ENCODE data around the gene FAM13A.
A peak's percentile ranks its signal among the peaks of the same experiment; 100 is the strongest.

FAM13A gene

DNA sequence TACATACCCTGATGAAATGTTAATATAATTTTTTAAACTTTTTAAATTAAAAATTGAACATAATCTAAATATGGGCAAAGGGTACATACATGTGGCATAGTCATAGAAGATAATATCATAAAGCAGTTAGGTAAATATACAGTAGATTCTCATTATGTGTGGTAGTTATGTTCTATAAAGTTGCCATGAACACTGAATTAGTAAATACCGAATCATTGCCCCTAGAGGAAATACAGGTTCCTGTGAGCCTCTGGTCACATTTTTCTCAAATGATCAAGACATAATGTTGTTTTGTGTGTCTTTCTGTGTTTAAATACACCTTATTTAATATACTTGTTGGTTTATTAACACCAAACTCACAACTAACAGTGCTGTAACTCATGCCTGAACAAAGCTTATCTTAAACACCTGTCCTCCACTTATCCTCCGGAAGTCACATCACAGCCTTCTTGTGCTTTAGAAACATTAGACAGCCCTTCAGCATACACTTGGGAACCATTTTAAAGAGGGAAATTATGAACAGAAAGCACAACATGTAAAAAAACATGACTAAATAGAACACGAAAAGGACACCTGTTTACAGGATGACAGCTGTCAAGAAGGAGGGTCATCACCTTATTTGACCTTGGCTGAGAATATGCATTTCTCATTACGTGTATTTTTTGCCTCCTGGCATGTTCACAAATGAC is 190.0 kb downstream of the FAM13A start:
- TF ChIP-seq LEF1 (IDR thresholded peaks at IDR 0.05; ENCODE audit: borderline replicate concordance) (no peak), FOXA1 (IDR thresholded peaks at IDR 0.05) (no peak), NFRKB (IDR thresholded peaks at IDR 0.05) (no peak), ELF4 (IDR thresholded peaks at IDR 0.05) (no peak)
- no peak for DNase-seq (ENCODE audit: extremely low spot score)
- POLR2A ChIA-PET: no interaction called here
- CTCF ChIA-PET: no interaction called here

DNA sequence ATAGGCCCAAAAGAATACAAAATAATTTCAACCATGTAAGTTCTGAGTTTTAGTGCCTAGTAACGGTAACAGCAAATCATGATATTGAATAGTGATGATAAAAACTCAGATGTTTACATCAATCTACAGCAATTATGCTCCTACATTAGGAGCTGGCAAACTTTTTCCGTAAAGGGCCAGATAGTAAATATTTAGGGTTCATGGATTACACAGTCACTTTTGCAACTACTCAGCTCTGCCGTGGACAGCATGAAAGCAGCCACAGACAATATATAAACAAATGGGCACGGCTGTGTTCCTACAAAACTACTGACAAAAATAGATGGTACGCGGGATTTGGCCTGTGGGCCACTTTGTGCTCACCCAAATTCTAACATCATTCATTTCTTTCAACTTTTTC is 191.5 kb downstream of the FAM13A start:
- ChIA-PET CTCF (interaction anchor here (0.6 kb wide), 1 partner anchor 46 kb away, joined by 3 read pairs; no protein-coding TSS in a partner anchor), POLR2A (no interaction called here)
- no peak for TF ChIP-seq ZNF384 (IDR thresholded peaks at IDR 0.05)
- TF ChIP-seq LEF1 (IDR thresholded peaks at IDR 0.05; ENCODE audit: borderline replicate concordance): no peak
- TF ChIP-seq TARDBP (IDR thresholded peaks at IDR 0.05): no peak
- DNase-seq (ENCODE audit: extremely low spot score): no peak

DNA sequence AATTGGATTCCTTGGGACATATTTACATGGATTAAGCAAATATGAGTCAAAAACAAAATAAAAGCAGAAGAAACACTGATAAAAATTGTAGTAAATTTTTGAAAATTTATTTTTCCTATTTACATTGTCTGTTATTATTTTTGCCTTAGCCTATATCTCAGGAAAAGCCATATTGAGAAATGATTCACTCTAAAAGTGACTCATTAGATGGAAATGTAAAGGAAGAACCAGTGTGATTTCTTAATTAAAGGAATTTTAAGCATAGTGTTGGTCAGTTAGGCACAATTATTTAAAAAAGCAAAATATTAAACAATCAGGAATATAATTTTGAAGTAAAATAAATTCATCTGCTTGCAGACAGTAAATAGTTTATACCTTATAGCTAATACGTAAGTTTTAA is 191.9 kb downstream of the FAM13A start:
- DNase-seq (ENCODE audit: extremely low spot score): no peak
- POLR2A ChIA-PET: no interaction called here
- TF ChIP-seq, protein P1, sequence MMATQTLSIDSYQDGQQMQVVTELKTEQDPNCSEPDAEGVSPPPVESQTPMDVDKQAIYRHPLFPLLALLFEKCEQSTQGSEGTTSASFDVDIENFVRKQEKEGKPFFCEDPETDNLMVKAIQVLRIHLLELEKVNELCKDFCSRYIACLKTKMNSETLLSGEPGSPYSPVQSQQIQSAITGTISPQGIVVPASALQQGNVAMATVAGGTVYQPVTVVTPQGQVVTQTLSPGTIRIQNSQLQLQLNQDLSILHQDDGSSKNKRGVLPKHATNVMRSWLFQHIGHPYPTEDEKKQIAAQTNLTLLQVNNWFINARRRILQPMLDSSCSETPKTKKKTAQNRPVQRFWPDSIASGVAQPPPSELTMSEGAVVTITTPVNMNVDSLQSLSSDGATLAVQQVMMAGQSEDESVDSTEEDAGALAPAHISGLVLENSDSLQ (IDR thresholded peaks at IDR 0.05): no peak
- no peak for TF ChIP-seq LEF1 (IDR thresholded peaks at IDR 0.05; ENCODE audit: borderline replicate concordance)
- no peak for TF ChIP-seq SUZ12 (IDR thresholded peaks at IDR 0.05)
- no peak for TF ChIP-seq FOXK2 (IDR thresholded peaks at IDR 0.05)
- no peak for TF ChIP-seq CTBP1 (IDR thresholded peaks at IDR 0.05; ENCODE audit: borderline replicate concordance)
- TF ChIP-seq TARDBP (IDR thresholded peaks at IDR 0.05): no peak
- no peak for TF ChIP-seq ELF4 (IDR thresholded peaks at IDR 0.05)
- no peak for TF ChIP-seq L3MBTL2 (conservative IDR thresholded peaks at IDR 0.05)
- no peak for TF ChIP-seq NFRKB (IDR thresholded peaks at IDR 0.05)
- TF ChIP-seq FOXM1 (IDR thresholded peaks at IDR 0.05; ENCODE audit: borderline replicate concordance): no peak
- no peak for TF ChIP-seq HDGF (IDR thresholded peaks at IDR 0.05; ENCODE audit: borderline replicate concordance)
- TF ChIP-seq ARNT (IDR thresholded peaks at IDR 0.05): no peak
- TF ChIP-seq FOXA1 (IDR thresholded peaks at IDR 0.05): no peak
- TF ChIP-seq BHLHE40 (IDR thresholded peaks at IDR 0.05; ENCODE audit: borderline replicate concordance): no peak
- no peak for TF ChIP-seq SP1 (IDR thresholded peaks at IDR 0.05)
- no peak for TF ChIP-seq ZNF384 (IDR thresholded peaks at IDR 0.05)
- CTCF ChIA-PET: no interaction called here

DNA sequence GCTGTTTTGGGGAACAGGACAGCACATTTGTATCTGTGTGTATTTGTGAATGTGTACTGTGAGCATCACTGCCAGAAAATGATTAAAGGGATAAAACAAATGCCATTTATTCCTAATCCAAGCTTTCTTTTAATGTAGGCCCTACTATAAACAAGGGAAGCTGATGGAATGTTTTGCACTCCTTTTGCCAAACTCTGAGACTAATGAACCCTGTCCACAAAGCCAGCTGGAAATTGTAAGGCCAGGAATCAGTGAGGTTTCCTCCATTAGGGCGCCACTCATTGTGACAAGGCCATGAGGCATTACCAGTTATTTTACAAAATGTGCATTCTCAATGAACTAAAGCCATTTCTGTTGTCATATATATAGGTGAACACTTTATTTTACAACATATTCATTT is 196.4 kb downstream of the FAM13A start:
- ChIA-PET CTCF (interaction anchor here (0.5 to 0.6 kb wide), 2 partner anchors 12 to 31 kb away, joined by 3 to 4 read pairs; no protein-coding TSS in a partner anchor), POLR2A (no interaction called here)
- DNase-seq (ENCODE audit: extremely low spot score): no peak

DNA sequence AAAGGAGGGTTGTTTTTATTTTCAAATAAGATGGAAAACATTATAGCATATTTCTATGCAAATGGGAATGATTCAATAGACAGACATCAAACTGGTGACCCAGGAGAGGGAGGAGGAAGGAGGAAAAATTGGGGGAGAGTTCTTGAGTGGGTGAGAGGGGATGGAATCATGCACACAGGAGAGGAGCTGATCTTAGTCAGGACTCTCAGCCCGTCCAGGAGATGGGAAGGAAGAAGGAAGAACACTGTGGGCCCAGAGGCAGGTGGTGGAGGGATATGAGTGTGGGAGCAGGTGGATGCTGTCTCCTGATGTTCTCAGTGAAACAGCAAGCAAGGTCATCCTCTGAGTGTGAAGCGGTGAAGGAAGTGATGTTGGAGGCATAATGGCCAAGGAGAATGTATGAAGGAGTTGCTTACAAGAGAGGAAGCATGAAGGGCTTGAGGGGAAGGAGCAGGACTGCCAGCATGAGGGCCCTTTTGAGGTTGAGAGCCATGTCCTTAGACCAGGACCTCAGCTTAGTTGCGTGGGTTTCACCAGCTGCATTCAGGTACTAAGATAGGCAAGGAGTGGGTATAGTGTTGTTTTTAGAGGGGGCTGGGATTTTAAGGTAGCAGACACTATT is 197.7 kb downstream of the FAM13A start:
- ChIA-PET POLR2A (no interaction called here), CTCF (no interaction called here)
- no peak for DNase-seq (ENCODE audit: extremely low spot score)
- TF ChIP-seq, protein P1 (IDR thresholded peaks at IDR 0.05): no peak
- no peak for TF ChIP-seq ELF4 (IDR thresholded peaks at IDR 0.05)
- no peak for TF ChIP-seq LEF1 (IDR thresholded peaks at IDR 0.05; ENCODE audit: borderline replicate concordance)
- TF ChIP-seq FOXM1 (IDR thresholded peaks at IDR 0.05; ENCODE audit: borderline replicate concordance): no peak
- TF ChIP-seq L3MBTL2 (conservative IDR thresholded peaks at IDR 0.05): no peak

More for the DNA sequence above, 196.4 kb downstream of the FAM13A start:
- no peak for TF ChIP-seq L3MBTL2 (conservative IDR thresholded peaks at IDR 0.05)
- TF ChIP-seq HDGF (IDR thresholded peaks at IDR 0.05; ENCODE audit: borderline replicate concordance): no peak
- TF ChIP-seq LEF1 (IDR thresholded peaks at IDR 0.05; ENCODE audit: borderline replicate concordance): no peak
- TF ChIP-seq ZNF384 (IDR thresholded peaks at IDR 0.05): no peak
- TF ChIP-seq CTBP1 (IDR thresholded peaks at IDR 0.05; ENCODE audit: borderline replicate concordance): no peak
- no peak for TF ChIP-seq TARDBP (IDR thresholded peaks at IDR 0.05)

DNA sequence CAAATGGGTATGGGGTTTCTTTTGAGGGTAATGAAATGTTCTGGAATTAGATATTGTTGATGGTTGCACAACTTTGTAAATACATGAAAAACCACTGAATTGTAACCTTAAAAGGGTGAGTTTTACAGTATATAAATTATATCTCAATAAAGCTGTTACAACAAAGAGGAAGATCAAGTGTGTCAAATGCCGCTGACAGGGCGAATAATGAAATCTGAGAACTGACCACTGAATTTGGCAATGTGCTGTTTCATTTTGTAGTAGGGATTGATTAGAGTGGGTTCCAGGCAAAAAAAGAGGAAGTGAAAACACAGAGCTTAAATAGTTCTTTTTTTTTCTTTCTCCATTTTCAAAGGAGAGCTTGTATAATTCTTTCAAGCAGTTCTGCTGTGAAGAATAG is 198.2 kb downstream of the FAM13A start:
- no peak for DNase-seq (ENCODE audit: extremely low spot score)
- CTCF ChIA-PET: no interaction called here
- POLR2A ChIA-PET: no interaction called here
- TF ChIP-seq LEF1 (IDR thresholded peaks at IDR 0.05; ENCODE audit: borderline replicate concordance) (no peak), NFRKB (IDR thresholded peaks at IDR 0.05) (no peak)
- TF ChIP-seq, protein P1 (IDR thresholded peaks at IDR 0.05): peak; percentile 5; the same call in 1 of the 2 replicates

DNA sequence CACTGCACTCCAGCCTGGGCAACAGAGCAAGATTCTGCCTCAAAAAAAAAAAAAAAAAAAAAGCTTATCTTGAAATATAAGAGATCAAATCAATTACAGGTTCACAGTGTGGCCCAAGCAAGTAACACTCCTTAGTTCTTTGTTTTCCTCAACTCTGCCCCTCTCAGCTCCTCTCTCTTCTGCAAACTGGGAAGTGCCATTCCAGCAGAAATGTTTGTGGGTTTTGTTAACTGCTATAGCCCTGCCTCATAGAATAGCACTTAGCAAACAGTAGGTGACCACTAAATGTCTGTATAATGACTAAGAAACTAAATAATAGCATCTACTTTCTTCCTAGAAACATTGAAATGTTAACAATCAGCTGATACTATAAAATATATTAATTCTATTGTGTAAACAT is 199.4 kb downstream of the FAM13A start:
- ChIA-PET CTCF (interaction anchor here (0.6 kb wide), 1 partner anchor 29 kb away, joined by 3 read pairs; no protein-coding TSS in a partner anchor), POLR2A (no interaction called here)
- TF ChIP-seq LEF1 (IDR thresholded peaks at IDR 0.05; ENCODE audit: borderline replicate concordance) (no peak), CTBP1 (IDR thresholded peaks at IDR 0.05; ENCODE audit: borderline replicate concordance) (no peak), FOXA1 (IDR thresholded peaks at IDR 0.05) (no peak), ELF4 (IDR thresholded peaks at IDR 0.05) (no peak), BHLHE40 (IDR thresholded peaks at IDR 0.05; ENCODE audit: borderline replicate concordance) (no peak), ZNF384 (IDR thresholded peaks at IDR 0.05) (no peak), TARDBP (IDR thresholded peaks at IDR 0.05) (no peak), HDGF (IDR thresholded peaks at IDR 0.05; ENCODE audit: borderline replicate concordance) (no peak), FOXK2 (IDR thresholded peaks at IDR 0.05) (no peak)
- DNase-seq (ENCODE audit: extremely low spot score): no peak

All from HEK293T (cell line).